Activated gamma-delta T cell treated with Interleukin-2 at 50 U/mL for 16 hours (primary cell): Measurements from ENCODE around the gene DENND2A.
"Not testable (repeated sequence)": the region's sequence is repeated elsewhere in the genome, so short reads cannot be mapped to it uniquely, and the experiment has no call there.

ENCODE experiments used
- DNase-seq: peaks from one replicate; pipeline ENCODE4 v3.0.0-alpha.2; 2020

DENND2A gene

GRCh38 chr7:140584195-140584851, 56.3 kb downstream of the DENND2A start:
- no peak for DNase-seq

GRCh38 chr7:140581411-140581810, 59.2 kb downstream of the DENND2A start:
- no peak for DNase-seq

GRCh38 chr7:140577651-140578050, 63.0 kb downstream of the DENND2A start:
- no peak for DNase-seq

- DNase-seq = no peak
These were observed 64.0 kb downstream of the DENND2A start for GRCh38 chr7:140576589-140576988.

- no peak for DNase-seq
These were observed 69.0 kb downstream of the DENND2A start for GRCh38 chr7:140571538-140572122.

DNA sequence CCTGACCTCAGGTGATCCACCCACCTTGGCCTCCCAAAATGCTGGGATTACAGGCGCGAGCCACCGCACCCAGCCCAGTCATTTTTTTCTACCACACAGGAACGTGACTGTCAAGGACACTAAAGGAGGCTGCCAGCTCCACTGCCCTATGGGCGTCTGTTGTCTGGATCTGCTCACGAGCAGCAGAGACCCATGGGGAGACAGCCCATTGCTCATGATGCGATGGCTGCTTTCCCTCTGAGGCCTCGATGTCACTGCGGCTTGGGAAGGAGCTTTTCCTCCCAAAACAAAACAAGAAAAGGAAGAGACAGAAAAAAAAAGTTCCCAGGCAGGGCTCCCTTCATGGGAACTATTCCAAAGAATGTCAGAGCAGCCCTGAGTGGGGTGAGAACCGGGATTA, 70.5 kb downstream of the DENND2A start:
- no peak for DNase-seq

DNA sequence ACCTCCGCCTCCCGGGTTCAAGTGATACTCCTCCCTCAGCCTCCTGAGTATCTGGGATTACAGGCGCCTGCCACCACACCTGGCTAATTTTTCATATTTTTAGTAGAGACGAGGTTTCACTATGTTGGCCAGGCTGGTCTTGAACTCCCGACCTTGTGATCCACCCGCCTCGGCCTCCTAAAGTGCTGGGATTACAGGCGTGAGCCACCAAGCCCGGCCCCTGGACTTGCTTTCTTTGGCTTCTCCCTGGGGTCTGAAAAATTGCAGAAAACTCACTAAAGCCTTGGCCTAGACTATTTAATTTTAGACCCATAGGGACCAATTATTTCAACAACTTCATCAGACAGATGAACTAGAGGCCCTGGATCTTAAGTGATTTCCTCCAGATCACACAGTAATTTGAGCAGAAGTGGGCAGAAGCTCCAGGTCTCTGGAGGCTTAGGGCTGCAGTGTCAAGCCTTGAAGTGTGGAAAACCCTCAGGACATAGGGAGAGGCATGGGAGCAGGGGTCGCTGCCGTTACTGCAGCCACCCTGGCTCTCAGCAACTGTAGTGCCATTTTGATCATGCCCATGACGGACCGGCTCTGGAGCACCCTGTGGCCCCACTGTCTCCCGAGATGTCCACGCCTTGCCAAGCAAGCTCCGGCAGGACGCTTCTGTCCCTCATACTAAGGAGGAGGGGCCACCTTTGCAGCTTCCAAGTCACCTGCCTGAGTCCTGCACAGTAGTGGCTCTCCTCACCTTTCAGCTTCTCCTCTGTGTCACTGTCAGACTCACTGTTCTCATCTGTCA, 72.4 kb downstream of the DENND2A start:
- no peak for DNase-seq

DNA sequence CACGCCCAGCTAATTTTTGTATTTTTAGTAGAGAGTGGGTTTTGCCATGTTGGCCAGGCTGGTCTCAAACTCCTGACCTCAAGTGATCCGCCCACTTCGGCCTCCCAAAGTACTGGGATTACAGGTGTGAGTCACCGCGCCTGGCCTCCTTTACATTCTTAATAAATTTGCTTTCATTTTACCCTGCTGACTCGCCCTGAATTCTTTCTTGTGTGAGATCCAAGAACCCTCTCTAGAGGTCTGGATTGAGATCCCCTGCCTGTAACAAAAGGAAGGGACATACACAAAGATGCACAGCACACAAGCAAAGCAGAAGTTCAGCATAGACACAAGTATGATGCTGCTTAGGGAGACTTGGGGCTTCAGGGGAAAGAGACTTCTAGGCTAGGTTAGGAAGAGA, 74.4 kb downstream of the DENND2A start:
- not testable (repeated sequence) for DNase-seq

- not testable (repeated sequence) for DNase-seq
These were observed 74.9 kb downstream of the DENND2A start for GRCh38 chr7:140565761-140566160.

DNA sequence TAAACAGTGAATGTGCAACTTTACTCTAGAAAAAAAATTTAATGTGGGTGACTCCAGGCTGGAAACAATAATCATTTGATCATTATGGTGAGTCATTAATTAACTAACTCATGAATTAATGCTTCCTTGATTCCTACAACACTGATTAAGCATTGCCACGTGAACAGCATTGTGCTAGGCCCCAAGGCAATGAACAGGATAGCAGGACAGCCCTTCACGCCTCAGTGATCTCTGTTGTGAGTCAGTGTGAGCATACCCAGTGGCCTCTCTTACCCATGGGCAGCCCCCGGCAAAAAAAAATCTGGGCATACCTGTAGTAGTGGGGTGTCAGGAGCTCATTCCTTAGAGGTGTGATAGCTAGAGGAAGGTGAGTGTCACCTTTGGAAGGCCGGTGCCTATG, 76.0 kb downstream of the DENND2A start:
- no peak for DNase-seq

GRCh38 chr7:140562926-140563481, 77.6 kb downstream of the DENND2A start:
- no peak for DNase-seq

DNA sequence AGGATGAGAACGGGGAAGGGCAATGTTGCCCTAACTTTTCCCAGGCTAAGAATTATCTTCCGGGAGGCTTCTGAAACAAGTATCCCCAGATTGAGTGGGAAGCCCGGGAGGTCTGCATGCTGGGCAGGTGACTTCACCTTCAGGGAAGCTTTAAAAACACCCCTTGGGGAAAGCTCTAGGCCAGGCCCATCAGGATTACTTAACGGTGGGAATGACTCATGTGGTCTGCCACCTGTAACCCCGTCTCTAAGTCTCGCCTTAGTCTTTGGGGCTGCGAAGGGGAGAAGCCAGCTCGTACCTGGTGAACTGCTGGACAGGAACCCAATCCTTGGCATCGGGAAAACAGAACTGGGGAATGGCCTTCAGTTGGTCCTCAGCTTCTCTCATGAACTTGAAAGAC, 81.2 kb downstream of the DENND2A start:
- no peak for DNase-seq

GRCh38 chr7:140557809-140558518, 82.6 kb downstream of the DENND2A start:
- DNase-seq = no peak

DNA sequence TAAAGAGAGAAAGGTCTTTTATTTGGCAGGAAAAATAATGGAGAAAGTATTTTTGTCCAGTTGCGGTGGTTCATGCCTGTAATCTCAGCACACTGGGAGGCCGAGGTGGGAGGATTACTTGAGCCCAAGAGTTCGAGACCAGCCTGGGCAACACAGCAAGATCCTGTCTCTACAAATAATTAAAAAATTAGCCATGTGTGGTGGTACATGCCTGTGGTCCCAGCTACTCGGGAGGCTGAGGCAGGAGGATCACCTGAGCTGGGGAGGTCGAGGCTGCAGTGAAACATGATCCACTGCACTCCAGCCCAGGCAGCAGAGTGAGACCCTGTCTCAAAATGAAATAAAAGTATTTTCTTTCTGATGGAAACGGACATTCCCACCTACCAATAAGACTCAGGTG, 83.5 kb downstream of the DENND2A start:
- DNase-seq = no peak

- DNase-seq = not testable (repeated sequence)
These were observed 87.4 kb downstream of the DENND2A start for GRCh38 chr7:140553236-140553635.

GRCh38 chr7:140552240-140552679, 88.4 kb downstream of the DENND2A start:
- no peak for DNase-seq

DNA sequence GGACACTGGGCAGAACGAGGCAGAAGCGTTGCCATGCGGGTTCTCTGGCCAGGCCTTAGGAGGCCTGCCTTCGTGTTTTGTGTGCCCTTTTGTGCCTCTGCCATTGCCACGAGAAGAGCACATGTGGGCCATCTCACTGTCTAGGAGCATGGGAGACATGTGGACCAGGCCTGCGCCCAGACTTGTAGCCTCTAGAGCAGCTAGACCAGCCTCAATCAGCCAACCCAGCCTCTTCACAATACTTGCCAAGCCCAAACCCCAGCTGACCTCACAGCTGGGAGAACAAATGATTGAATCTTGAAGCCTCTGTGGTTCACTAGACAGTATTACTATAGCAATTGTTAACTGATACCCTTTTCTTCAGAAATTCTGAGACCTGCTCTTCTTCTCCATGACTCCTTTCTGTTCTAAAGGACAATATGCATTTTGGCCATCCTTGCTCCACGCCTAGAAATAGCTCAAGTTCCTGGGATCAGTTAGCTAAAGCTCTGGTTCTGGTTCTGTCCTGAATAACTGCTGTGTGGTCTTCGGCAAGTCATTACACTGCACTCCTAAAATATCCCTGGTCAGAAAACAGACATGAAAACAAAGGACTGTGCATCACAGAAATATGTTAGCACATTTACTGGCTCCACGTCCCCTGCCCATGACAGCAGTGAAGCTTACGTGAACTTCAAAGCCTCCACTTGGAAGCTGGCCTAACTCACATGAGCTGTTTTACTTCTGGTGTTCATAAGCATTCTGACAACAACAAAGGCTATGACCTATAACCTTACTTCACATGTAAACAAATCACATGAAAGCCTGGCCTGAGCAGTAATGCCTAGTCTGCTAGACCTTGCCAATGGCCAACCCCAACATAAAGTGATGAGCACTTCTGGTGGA, 89.0 kb downstream of the DENND2A start:
- DNase-seq = no peak

GRCh38 chr7:140546947-140547346, 93.7 kb downstream of the DENND2A start:
- no peak for DNase-seq

- DNase-seq = no peak
These were observed 96.2 kb downstream of the DENND2A start for GRCh38 chr7:140544388-140544826.

- no peak for DNase-seq
These were observed 98.4 kb downstream of the DENND2A start for GRCh38 chr7:140542228-140542603.

- no peak for DNase-seq
These were observed 98.9 kb downstream of the DENND2A start for GRCh38 chr7:140541513-140542227.
